Caco-2 (cell line): Measurements from ENCODE around the gene DGKG. TPM values are rescaled to one million over a fixed set of nuclear protein-coding genes. Genes with fewer than 3 reads are reported as not detected.

ENCODE experiments used
- BruUV-seq: library from RNA; stranded (reverse); fragments of 400-500 nt; replicated peaks from 2 replicates; lab custom pipeline; 2021; lab: Mats Ljungman, UMichigan
- CTCF ChIA-PET: fragments of 300-600 bp; sonication (Branson Sonifier 250); formaldehyde crosslinking; loops from one replicate; lab custom pipeline; 2022; ENCODE audit warnings: antibody characterized with exemption; lab: Charles Lee
- POLR2A ChIA-PET: fragments of 300-600 bp; sonication (Branson Sonifier 250); formaldehyde crosslinking; loops from one replicate; lab custom pipeline; 2022; ENCODE audit warnings: antibody characterized with exemption; lab: Charles Lee
- DNase-seq, 2 experiments: peaks; one replicate each; pipeline versions ENCODE4 v3.0.0 to v3.0.0-alpha.2; 2020 to 2022
- H3K27me3 ChIP-seq: replicated peaks from 2 replicates; pipeline ENCODE4 v1.6.0; 2011; ENCODE audit warnings: low read length; ENCODE audit not compliant: control insufficient read depth, insufficient read depth
- H3K36me3 ChIP-seq: 2 replicates; pipeline ENCODE4 v1.5.1; 2011; ENCODE audit warnings: low read length; ENCODE audit not compliant: control insufficient read depth, insufficient read depth
- H3K4me1 ChIP-seq: fragments of 250-450 bp; sonication (Bioruptor Pico); 2 replicates; pipeline ENCODE4 v1.5.1; 2020; ENCODE audit warnings: mild to moderate bottlenecking
- H3K4me3 ChIP-seq: 2 replicates; pipeline ENCODE4 v1.5.1; 2011; ENCODE audit warnings: low read depth, mild to moderate bottlenecking, control low read depth, low read length
- H3K9me3 ChIP-seq: fragments of 250-450 bp; sonication (Bioruptor Pico); 2 replicates; pipeline ENCODE4 v1.5.1; 2020; ENCODE audit warnings: mild to moderate bottlenecking, moderate library complexity
- H3K27ac Mint-ChIP-seq: one replicate; pipeline ENCODE4 v1.8.0; 2022; ENCODE audit warnings: mixed read lengths; ENCODE audit not compliant: unreplicated experiment
- H3K27me3 Mint-ChIP-seq: one replicate; pipeline ENCODE4 v1.8.0; 2022; ENCODE audit warnings: mixed read lengths; ENCODE audit not compliant: insufficient read depth, unreplicated experiment
- H3K36me3 Mint-ChIP-seq: one replicate; pipeline ENCODE4 v1.8.0; 2022; ENCODE audit warnings: mild to moderate bottlenecking, mixed read lengths; ENCODE audit not compliant: insufficient read depth, unreplicated experiment
- H3K4me1 Mint-ChIP-seq: one replicate; pipeline ENCODE4 v1.8.0; 2022; ENCODE audit warnings: low read depth, mixed read lengths; ENCODE audit not compliant: unreplicated experiment
- H3K4me3 Mint-ChIP-seq: one replicate; pipeline ENCODE4 v1.8.0; 2022; ENCODE audit warnings: mild to moderate bottlenecking, moderate library complexity, mixed read lengths; ENCODE audit not compliant: unreplicated experiment
- H3K9me3 Mint-ChIP-seq: one replicate; pipeline ENCODE4 v1.8.0; 2022; ENCODE audit warnings: mixed read lengths; ENCODE audit not compliant: unreplicated experiment
- CTCF ChIP-seq, 2 experiments: fragments of 200-600 bp in 1 of 2; IDR thresholded peaks; 1 replicate in 1 of 2; 2 replicates in 1 of 2; pipeline versions ENCODE4 v1.5.1 to v1.8.0; 2011 to 2022; ENCODE audit warnings: antibody characterized with exemption in 1 of 2, control low read depth in 1 of 2, inconsistent platforms in 1 of 2, low read depth in 1 of 2, low read length in 1 of 2, mild to moderate bottlenecking in 1 of 2, moderate library complexity in 1 of 2; ENCODE audit not compliant: insufficient read depth in 1 of 2, severe bottlenecking in 1 of 2, unreplicated experiment in 1 of 2
- intact Hi-C: fragments of 100-400 bp; cut with micrococcal nuclease; formaldehyde crosslinking; loops from one replicate; pipeline ENCODE4 v1.10.0; 2022; ENCODE audit not compliant: unreplicated experiment
- total RNA-seq: library from RNA; stranded (reverse); gene quantifications from 2 replicates; pipeline ENCODE4 v1.2.3, GENCODE V29; 2022

Gene DGKG
- total RNA-seq, 1 experiment from 2014 or later = 0.32 TPM

- ChIA-PET CTCF (no interaction called here), POLR2A (no interaction called here)
- no peak for DNase-seq
- Histone ChIP-seq H3K27me3 (no peaks in the 10 kb centered on the region), H3K36me3 (no peaks in the 10 kb centered on the region), H3K4me3 (no peak overlapping the region), H3K9me3 (peaks cover 8% of the 10 kb centered on the region), H3K4me1 (peaks cover 27% of the 10 kb centered on the region)
- Mint-ChIP-seq H3K4me3 (no peak overlapping the region), H3K27ac (no peak overlapping the region), H3K9me3 (no peaks in the 10 kb centered on the region), H3K27me3 (no peaks in the 10 kb centered on the region), H3K4me1 (peaks cover 24% of the 10 kb centered on the region), H3K36me3 (no peaks in the 10 kb centered on the region)
- no peak for TF ChIP-seq CTCF (IDR thresholded peaks at IDR 0.05; ENCODE audit: insufficient read depth in 1 of 2, low read depth in 1 of 2, low read length in 1 of 2, severe bottlenecking in 1 of 2, unreplicated experiment in 1 of 2)
- intact Hi-C loops = no loop called here
- no TSS peak for BruUV-seq
Measured at GRCh38 chr3:186180151-186180550, 181.9 kb downstream of the DGKG start.

- no peak overlapping the region for H3K4me3 Mint-ChIP-seq
- H3K36me3 Mint-ChIP-seq = no peaks in the 10 kb centered on the region
- peaks cover 8% of the 10 kb centered on the region for H3K9me3 ChIP-seq
- no peaks in the 10 kb centered on the region for H3K27me3 ChIP-seq
- no peak overlapping the region for H3K4me3 ChIP-seq
- no peaks in the 10 kb centered on the region for H3K27me3 Mint-ChIP-seq
- intact Hi-C loops = loop anchor here (5.0 kb wide), 1 partner anchor 71 kb away; the partner anchor contains the start of gene ETV5
- no TSS peak for BruUV-seq
- TF ChIP-seq CTCF (IDR thresholded peaks at IDR 0.05; ENCODE audit: insufficient read depth in 1 of 2, low read depth in 1 of 2, low read length in 1 of 2, severe bottlenecking in 1 of 2, unreplicated experiment in 1 of 2) = no peak
- no peaks in the 10 kb centered on the region for H3K36me3 ChIP-seq
- H3K4me1 Mint-ChIP-seq = peaks cover 36% of the 10 kb centered on the region
- no peak overlapping the region for H3K27ac Mint-ChIP-seq
- ChIA-PET POLR2A (no interaction called here), CTCF (no interaction called here)
- no peak for DNase-seq
- H3K4me1 ChIP-seq = peaks cover 32% of the 10 kb centered on the region
- H3K9me3 Mint-ChIP-seq = no peaks in the 10 kb centered on the region
Measured at GRCh38 chr3:186178412-186178811, 183.6 kb downstream of the DGKG start.

GRCh38 chr3:186176373-186176990, 185.6 kb downstream of the DGKG start:
- ChIA-PET CTCF (no interaction called here), POLR2A (no interaction called here)
- no peak for TF ChIP-seq CTCF (IDR thresholded peaks at IDR 0.05; ENCODE audit: insufficient read depth in 1 of 2, low read depth in 1 of 2, low read length in 1 of 2, severe bottlenecking in 1 of 2, unreplicated experiment in 1 of 2)
- H3K9me3 Mint-ChIP-seq = no peaks in the 10 kb centered on the region
- H3K4me1 Mint-ChIP-seq = peaks cover 36% of the 10 kb centered on the region
- no peaks in the 10 kb centered on the region for H3K36me3 Mint-ChIP-seq
- BruUV-seq = no TSS peak
- intact Hi-C loops = loop anchor here (2.0 to 5.0 kb wide), 2 partner anchors 54 to 69 kb away; partner anchors contain the start of gene ETV5
- H3K27me3 Mint-ChIP-seq = no peaks in the 10 kb centered on the region
- Histone ChIP-seq H3K36me3 (no peaks in the 10 kb centered on the region), H3K27me3 (no peaks in the 10 kb centered on the region), H3K4me3 (no peak overlapping the region), H3K9me3 (peaks cover 8% of the 10 kb centered on the region), H3K4me1 (peaks cover 32% of the 10 kb centered on the region)
- peak overlapping the region; percentile 0 for H3K4me3 Mint-ChIP-seq
- peak overlapping the region; percentile 17 for H3K27ac Mint-ChIP-seq
- peak; percentile 66 to 75 for DNase-seq
